ENCODE measurements around the gene SCYL2.
A peak's percentile ranks its signal among the peaks of the same experiment; 100 is the strongest.
"Not testable (repeated sequence)": the region's sequence is repeated elsewhere in the genome, so short reads cannot be mapped to it uniquely, and the experiment has no call there.

SCYL2 gene

GRCh38 chr12:100266835-100267602, at the start of gene SCYL2, which contains the start of gene DEPDC4:
TSS of gene SCYL2 (plus strand) at chr12:100267177. CDS start at chr12:100282971, 15,794 bp downstream.
TSS of gene DEPDC4 (minus strand) at chr12:100267079. CDS start at chr12:100267076, 3 bp downstream.
- peak; percentile 92 for DNase-seq

- DNase-seq: no peak
Measured at GRCh38 chr12:100219328-100220109, 47.5 kb upstream of the SCYL2 start.

GRCh38 chr12:100221523-100221922, 45.5 kb upstream of the SCYL2 start:
- no peak for DNase-seq

- not testable (repeated sequence) for DNase-seq
Measured at GRCh38 chr12:100222173-100222572, 44.8 kb upstream of the SCYL2 start.

GRCh38 chr12:100225491-100225890, 41.5 kb upstream of the SCYL2 start:
- DNase-seq: no peak

- no peak for DNase-seq
Measured at GRCh38 chr12:100229036-100229635, 37.8 kb upstream of the SCYL2 start.

- DNase-seq: no peak
Measured at GRCh38 chr12:100229876-100230275, 37.1 kb upstream of the SCYL2 start.

- not testable (repeated sequence) for DNase-seq
Measured at GRCh38 chr12:100231873-100232272, 35.1 kb upstream of the SCYL2 start.

- no peak for DNase-seq
Measured at GRCh38 chr12:100234166-100234565, 32.8 kb upstream of the SCYL2 start.

- peak; percentile 60 for DNase-seq
Measured at GRCh38 chr12:100234591-100235304, 32.2 kb upstream of the SCYL2 start.

- DNase-seq: no peak
Measured at GRCh38 chr12:100238801-100239200, 28.2 kb upstream of the SCYL2 start.

- DNase-seq: no peak
Measured at GRCh38 chr12:100239589-100239988, 27.4 kb upstream of the SCYL2 start.

- no peak for DNase-seq
Measured at GRCh38 chr12:100243137-100243536, 23.8 kb upstream of the SCYL2 start.

GRCh38 chr12:100247765-100248164, 19.2 kb upstream of the SCYL2 start:
- DNase-seq: no peak

- no peak for DNase-seq
Measured at GRCh38 chr12:100248886-100249285, 18.1 kb upstream of the SCYL2 start.

GRCh38 chr12:100249941-100250340, 17.0 kb upstream of the SCYL2 start:
- DNase-seq: no peak

- no peak for DNase-seq
Measured at GRCh38 chr12:100251917-100252316, 15.1 kb upstream of the SCYL2 start.

- DNase-seq: no peak
Measured at GRCh38 chr12:100253437-100253836, 13.5 kb upstream of the SCYL2 start.

GRCh38 chr12:100254876-100255275, 12.1 kb upstream of the SCYL2 start:
- no peak for DNase-seq

- DNase-seq: no peak
Measured at GRCh38 chr12:100258127-100258526, 8.8 kb upstream of the SCYL2 start.

- DNase-seq: no peak
Measured at GRCh38 chr12:100263131-100263530, 3.8 kb upstream of the SCYL2 start.

GRCh38 chr12:100265107-100265506, 1.9 kb upstream of the SCYL2 start:
- DNase-seq: not testable (repeated sequence)

Measured in NCI-H2171 (cell line).